ENCODE measurements around the gene ACRBP.

GRCh38 chr12:6635375-6635855, 11.8 kb downstream of the ACRBP start:
- TF ChIP-seq CTCF (IDR thresholded peaks at IDR 0.05) (no peak), POLR2A (IDR thresholded peaks at IDR 0.05) (no peak)

Data from esophagus squamous epithelium (tissue), 4 donors.